Right ventricle myocardium inferior (tissue), 1 donor: ENCODE measurements around the gene MMD. TPM values are rescaled to one million over a fixed set of nuclear protein-coding genes. Genes with fewer than 3 reads are reported as not detected.
"Not testable (repeated sequence)": the region's sequence is repeated elsewhere in the genome, so short reads cannot be mapped to it uniquely, and the experiment has no call there.

Source experiments
- ATAC-seq: fragments of 200-7000 bp; cut with Tn5 transposase; one replicate; pipeline ENCODE4 v1.9.1; 2020; ENCODE audit warnings: mild to moderate bottlenecking, moderate library complexity
- DNase-seq: peaks from one replicate; pipeline ENCODE4 v3.0.0; 2021; ENCODE audit errors: missing footprints
- intact Hi-C: fragments of 100-400 bp; cut with DNase I; formaldehyde crosslinking; loops from one replicate; pipeline ENCODE4 v1.11.0; 2022
- total RNA-seq: library from RNA; stranded (reverse); fragmentation: NEBNext Ultra II Directional; extraction: Animal tissue kit (Norgen Biotek cat#: 25700); gene quantifications from one replicate; pipeline ENCODE4 v1.2.1, GENCODE V29; 2021
- donor health status: DM: no; HTN: yes; CAD: no; lungs with severe emphysema.

Gene MMD
- total RNA-seq, 1 donor from 2014 or later, result 15.1 TPM

DNA sequence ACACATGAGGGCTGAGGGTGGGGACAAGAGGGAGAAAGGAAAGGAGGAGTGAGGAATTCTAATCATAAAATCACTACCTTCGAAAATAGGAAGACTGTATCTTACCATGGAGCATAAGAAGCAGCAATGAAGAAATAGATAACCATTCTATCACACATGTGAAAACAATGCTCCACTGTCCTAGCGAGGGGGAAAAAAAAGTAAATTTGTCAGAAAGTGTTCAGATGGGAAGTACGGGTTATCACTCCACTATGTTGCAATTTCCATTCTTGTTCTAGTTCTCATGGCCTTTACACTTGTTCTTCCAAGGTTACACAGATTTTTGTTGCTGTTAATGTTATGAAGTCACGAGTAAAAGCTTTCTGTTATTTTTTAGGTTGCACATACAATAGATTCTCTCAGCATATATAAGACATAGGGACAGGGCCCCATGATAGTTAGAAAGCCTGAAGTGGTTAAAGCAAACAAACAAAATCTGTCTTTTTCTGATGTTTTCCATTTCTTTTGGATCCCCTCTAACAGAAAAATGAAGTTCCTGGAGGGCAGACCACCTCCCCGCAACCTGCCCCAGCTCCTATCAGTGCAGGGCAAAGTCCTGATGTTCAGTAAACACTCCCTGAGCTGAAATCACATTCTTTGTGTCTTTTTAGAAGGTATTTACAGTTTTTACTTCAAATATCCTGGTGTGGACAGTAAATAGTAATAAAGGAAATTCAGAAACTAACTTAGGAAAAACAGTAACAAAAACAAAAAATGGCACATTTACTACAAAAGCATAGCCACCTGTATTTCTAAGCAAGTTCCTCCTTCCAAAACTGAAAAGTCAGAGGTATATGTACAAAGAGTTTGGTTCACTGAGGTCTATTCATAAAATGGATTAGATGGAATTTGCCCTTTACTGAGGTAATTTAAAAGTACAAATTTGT is 13.7 kb downstream of the MMD start:
- intact Hi-C loops, result no loop called here
- ATAC-seq, result no peak
- DNase-seq, result no peak

DNA sequence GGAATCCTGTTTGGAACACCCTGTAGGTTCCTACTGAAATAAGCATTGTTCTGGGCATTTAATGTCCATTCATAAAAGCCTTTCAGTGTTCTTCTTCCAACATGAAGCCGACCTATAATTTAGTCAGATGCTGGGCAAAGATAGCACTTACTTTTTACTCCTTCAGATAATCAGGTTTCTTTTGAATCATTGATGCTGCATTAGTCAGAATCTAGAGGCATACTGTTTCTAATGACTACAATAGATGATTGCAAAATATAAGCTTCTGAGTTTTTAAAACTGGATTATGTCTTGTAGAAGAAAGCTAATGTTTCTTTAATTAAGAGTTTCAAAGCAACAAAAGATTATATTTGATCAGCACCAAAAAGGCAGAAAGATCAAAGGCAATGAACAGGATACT is 16.0 kb downstream of the MMD start:
- ATAC-seq, result no peak
- intact Hi-C loops, result no loop called here
- DNase-seq, result no peak

DNA sequence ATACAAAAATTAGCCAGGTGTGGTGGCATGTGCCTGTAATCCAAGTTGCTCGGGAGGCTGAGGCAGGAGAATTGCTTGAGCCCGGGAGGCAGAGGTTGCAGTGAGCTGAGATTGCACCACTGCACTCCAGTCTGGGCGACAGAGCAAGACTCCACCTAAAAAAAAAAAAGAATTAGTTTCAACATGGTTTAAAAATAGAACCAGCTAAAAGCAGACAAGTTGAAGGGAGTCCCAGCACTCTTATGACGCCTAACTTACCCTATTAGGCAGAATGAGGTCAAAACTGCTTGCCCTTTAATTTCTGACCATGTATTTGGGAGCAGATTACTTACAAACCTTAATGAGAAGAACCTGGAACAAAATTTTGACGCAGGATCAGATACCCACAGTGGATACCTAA is 17.4 kb downstream of the MMD start:
- intact Hi-C loops, ATAC-seq, DNase-seq: not testable (repeated sequence)

DNA sequence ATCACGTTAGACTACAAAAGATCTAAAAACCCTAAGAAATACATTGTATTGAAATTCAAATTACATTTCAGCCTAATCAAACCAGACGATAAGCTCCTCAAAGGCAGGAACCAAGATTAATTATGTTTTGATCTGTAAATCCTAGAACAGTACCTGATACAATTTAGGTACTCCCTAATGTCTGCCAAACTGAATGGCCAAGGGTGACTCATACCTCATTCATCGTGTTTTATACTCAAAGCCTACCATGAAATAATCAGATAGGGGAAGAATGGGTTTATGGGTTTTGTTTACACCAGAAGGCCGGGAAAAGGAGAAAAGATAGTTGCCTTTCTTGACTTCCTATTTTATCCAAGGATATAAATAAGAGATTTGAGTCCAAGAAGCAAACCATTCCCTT is 19.3 kb downstream of the MMD start:
- intact Hi-C loops, result no loop called here
- no peak for DNase-seq
- no peak for ATAC-seq

DNA sequence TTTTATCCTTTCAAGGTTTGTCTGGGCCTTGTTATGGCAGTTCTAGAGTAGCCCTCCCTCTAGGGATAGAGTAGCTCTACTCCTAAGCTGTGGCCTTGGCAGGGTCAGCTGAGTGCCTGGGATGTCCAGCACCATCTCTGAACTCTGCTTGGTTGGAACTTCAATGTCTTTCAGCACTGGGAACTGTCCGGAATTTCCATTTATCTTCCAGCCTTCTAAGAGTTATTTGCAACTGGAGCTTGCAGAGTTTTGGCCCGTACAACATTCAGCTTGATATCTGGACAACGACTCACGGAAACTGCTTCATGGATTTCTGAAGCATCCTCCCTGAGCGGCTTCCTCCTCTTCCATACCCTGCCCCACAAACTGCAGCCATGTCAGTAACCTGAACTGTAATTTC is 22.9 kb downstream of the MMD start:
- ATAC-seq, result no peak
- intact Hi-C loops, result no loop called here
- no peak for DNase-seq

DNA sequence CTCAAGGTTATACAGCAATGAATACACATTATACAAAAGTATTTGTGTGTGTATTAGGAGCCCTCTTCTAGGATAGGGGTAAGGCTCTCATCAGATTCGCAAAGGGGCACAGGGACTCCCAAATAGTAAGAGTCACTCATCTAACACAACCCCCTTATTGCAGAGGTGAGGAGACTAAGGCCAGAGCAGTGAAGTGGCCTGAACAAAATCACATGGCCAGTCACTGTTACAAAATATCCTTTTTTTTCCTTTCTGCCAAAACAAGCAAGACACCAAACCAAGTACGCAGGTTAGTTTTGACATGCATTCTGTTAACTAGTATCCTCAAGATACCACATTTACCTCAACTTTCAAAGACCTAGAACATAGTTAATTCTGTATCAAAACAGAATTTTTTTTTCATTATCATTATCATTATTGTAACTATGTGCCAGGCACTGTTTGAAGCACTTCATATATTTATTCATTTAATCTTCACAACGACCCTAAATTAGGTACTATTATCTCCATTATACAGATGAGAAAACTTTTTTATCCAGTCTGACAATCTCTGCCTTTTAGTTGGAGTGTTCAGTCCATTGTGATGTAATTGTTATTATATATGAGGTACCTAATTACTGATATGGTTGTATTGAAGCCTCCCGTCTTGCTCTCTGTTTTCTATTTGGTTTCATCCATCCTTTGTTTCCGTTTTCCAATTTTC is 25.7 kb downstream of the MMD start:
- no peak for DNase-seq

DNA sequence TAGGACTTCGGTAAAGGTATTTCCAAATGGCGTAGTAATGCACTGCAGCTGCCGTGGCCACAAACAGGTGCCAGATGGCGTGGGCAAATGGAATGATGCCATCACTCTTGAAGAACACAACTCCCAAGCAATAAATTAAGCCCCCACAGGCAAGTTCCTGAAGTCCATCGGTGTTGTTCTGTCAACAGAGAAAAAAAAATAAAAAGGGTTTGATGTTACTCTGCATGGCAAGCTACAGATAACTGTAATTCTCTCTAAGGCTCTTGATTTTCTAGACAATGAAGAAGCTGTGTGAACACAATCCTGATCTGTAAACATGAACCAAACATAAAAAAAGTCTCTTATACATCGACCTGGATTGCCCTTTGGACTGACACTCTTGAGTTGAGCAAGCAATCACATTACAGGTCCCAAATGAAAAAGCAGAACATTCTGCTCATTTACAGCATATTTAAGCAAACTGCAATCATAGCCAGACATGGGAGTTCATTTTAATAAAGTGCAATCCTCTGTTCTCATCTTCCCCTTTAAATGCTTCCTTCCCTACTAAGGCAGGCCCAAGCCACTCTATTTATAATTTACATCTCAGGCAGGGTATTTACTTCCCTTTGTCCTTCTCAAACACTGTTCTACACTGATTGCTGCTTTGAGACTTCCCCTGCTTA is 27.1 kb downstream of the MMD start:
- intact Hi-C loops, result no loop called here
- DNase-seq, result no peak
- ATAC-seq, result peak; percentile 62

More for the DNA sequence above, 25.7 kb downstream of the MMD start:
- intact Hi-C loops, result no loop called here
- no peak for ATAC-seq

DNA sequence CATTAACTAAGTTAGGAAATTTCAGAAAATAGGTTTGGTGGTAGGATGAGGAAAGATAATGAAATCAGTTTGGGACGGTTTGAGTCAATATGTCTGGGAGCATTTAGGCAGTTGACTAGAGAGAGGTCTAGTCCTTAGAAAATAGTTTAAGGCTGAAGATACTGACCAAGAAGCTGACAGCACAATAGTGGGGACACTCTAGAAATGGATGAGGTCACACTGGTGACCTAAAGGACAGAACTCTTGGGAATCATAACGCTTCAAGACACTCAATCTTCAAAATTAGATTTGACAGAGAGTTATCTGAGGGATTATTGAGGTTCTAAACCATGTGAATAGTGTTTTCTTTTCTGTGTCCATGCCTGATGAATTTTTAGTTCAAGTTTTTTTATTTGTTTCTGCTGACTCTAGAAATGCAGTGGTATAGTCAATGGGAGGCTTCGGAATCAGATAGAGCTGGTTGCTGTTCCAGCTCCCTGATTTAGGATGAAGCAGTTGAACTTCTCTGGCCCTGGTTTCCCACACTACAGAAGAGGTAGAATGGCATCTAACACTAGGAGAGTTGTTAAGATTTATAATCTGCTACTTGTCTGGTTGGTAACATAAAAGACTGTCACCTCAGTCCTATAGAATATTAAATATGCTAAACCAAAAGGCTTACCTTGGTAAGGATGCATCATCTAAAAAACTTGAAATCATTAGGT is 29.7 kb downstream of the MMD start:
- ATAC-seq (no peak), DNase-seq (no peak)
- intact Hi-C loops, result no loop called here

DNA sequence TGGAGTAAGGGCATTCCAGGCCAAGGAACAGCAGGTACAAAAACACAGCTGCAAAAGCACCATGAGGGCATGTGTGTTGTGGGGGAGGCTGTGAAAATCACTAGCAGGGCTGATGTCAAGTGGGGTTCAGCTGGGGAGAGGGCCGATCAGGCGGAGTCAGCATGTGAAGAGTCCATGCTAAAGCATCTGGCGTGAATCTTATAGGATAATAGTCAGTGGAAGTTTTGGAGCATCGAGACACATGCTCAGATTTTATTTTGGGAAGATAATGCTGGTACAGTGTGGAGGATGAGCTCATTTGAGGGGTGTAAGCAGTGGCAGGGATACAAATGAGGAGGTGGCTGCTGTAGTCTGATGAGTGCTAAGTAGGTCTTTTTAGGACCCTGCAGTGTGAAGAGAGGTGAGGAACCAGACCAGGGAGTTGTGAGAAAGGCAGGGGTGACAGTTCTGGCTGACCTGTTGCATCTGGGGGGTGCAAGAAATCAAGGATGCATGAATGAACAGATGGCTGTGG is 30.3 kb downstream of the MMD start:
- intact Hi-C loops, result no loop called here
- no peak for DNase-seq
- ATAC-seq, result no peak

DNA sequence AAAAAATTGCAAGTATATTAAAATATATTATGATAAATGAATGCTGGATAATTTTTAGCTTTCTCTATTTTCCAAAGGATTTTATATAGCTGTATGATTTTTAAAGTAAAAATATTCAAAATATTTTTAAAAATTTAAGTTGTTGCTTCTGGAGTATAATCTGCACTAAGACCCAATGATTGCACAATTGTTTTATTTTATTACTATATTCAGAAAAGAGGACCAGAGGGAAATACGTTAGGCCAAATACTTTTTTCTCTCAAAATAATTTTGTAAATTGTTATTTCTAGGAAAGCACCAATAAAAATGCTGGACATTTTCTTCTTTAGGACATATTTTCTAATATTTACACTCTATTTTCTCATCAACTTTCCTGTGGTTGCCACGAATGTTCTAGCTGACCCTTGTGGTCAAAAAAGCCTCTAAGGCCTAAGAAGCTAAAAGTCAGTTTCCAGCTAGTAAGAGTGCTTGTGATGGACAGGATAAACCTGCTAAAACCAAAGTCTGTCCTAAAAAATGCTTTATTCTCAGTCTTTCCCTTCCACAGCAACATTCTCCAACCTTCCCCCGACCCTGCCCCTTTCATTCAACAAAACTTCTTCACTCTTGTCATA is 31.2 kb downstream of the MMD start:
- DNase-seq, result no peak
- intact Hi-C loops, result no loop called here

DNA sequence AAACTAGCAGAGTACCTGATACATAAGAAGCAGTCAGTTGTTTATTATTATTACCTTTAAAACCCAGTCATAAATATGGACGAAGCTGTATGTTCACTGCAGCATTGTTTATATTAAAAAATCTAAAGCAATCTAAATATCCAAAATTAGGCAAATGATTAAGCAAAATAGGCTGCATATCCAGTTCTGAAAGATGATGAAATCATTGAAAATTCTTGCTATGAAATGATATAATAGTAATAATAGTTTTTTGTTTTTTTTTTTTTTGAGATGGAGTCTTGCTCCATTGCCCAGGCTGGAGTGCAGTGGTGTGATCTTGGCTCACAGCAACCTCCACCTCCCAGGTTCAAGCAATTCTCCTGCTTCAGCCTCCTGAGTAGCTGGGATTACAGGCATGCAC is 31.9 kb downstream of the MMD start:
- intact Hi-C loops, DNase-seq, ATAC-seq: not testable (repeated sequence)

More for the DNA sequence above, 31.2 kb downstream of the MMD start:
- ATAC-seq, result no peak

DNA sequence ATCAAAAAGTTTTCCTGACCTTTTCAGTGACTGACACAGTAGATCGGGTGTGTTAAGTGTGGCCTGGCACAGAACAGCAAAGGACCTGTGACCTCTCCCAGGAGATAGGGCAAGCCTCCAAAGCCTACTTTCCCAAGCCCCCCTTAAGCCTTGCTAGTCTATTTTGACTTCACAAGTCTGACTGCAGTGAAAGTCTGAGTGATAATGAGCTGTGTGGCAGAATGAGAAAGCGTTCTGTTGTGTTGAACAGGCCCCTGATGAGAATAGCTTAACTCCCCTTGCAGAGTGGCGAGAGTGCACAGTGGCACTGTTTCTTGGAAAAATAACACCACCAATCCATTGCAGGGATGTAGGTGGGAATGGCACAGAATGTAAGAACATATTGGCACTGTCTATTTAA is 32.8 kb downstream of the MMD start:
- DNase-seq, result no peak
- ATAC-seq, result peak; percentile 51
- intact Hi-C loops, result no loop called here

DNA sequence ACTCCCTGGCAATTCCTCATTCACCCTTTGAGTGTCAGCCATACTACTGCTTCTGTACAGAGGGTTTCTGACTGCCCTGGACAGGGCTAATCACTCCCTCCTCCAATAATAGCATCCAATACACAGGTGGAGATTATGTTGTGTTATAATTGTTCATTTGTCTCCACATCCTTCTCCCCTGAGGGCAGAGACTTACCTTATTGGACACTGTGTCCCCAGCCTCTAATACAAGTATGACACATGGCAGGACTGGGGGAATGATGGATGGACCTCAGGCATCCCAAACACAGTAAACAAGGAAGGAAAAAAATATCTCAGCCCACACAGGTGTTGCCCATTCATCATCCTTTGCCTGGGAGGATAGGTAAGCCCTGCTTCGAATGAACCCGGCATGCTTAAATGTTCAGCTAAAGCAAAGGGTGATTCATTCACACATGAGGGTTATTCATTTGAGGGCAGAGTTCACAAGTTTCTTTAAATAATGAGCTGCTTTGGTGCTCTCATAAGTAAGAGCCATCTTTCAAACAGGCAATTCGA is 34.8 kb downstream of the MMD start:
- DNase-seq (no peak), ATAC-seq (no peak)
- intact Hi-C loops, result no loop called here

DNA sequence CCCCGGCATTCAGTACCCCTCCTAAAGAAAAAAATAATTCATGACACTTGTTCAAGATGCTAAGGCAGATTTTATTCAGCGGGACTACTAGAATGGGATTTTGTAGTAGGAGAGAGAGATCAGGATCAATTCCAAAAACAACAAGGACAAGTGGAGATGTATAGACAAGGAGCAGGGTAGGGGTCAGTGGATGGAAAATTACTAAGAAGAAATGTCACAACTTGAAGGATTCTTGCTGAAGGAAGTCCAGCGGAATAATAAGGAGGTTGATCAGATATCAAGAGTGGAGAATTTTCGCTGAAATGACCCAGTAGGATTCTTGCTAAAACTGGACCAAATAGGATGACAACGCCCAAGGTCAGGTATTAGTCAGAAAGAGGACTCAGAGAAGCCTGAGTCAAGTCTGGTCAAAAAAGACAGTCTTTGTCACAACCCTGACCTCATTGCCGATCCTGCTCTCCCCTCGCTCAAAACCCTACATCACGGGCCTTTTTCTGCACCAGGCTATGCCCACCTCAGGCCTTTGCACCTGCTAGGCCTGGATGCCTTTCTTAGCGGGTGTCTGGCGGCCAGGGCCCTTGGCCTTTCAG is 36.9 kb downstream of the MMD start:
- DNase-seq (no peak), ATAC-seq (no peak)
- intact Hi-C loops, result no loop called here

DNA sequence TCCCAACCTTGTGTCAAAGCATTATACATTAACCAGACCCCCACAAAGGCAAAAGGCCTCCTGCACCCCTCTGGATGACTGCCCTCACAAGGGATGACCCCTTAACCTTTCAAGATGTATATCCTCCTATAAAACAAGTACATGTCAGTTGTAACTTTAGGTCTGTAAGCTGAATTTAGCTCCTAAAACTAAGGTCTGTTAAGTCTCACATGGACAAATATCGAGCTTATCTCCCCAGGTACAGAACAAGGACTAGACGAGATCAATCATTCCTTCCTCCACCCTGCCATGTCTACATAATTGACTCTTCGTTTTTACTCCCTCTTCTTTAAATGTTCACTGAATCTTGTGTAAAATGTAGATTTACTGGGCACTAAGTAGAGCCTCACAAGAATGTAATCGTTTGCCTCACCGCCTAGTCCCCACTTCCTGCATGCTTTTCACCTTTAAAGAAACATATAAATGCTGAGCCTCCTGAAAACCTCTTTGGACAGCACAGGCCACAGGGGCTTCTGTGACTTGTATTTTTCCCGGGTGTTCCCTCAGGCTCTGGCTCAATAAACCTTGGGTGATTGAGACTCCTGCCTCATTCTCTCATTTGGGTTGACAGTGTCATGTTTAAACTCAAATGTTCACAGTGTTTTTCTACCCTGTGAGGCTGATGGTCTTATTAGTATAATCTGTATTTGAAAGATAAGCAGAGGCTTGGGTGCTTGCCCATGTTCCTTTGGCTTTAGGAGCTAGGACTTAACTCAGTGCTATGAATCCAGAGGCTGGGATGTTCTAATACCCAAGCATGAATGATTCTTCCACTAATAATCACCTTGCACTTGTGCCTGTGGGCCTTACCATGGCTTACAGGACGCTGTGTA is 37.6 kb downstream of the MMD start:
- intact Hi-C loops, result no loop called here
- DNase-seq, result no peak
- ATAC-seq, result no peak

DNA sequence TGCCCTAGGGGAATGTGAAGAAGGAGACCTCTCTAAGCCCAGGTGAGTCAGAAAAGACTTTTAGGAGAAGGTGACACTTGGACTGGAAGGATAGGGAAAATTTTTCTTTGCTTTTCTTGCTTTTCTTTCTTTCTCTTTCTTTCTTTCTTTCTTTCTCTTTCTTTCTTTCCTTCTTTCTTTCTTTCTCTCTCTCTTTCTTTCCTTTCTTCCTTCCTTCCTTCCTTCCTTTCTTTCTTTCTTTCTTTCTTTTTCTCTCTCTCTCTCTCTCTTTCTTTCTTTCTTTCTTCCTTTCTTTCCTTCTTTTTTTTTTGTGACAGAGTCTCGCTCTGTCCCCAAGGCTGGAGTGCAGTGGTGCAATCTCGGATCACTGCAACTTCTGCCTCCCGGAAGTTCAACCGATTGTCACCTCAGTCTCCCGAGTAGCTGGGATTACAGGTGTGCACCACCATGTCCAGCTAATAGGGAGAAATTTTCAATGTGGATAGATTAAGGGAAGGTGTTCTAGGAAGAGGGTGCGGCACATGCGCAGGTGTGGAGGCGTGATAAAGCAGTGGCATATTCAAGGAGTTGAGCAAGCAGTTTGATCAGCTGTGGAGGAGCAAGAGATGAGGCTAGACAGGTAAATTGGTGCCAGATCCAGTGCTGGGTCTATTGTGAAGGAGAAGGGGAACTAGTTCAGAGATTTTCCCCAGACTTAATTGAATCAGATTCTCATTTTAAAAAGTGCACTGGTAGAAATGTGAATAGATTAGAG is 40.4 kb downstream of the MMD start:
- no peak for DNase-seq
- ATAC-seq, result no peak
- intact Hi-C loops, result no loop called here
